T-helper 1 cell treated with Interleukin-12 subunit alpha and Interleukin-12 subunit beta and Interleukin-4 antibody, amounts not matched to agents 30 μg/mL and 1 μg/mL, for 36 hours (primary cell): ENCODE results near the gene ABCG1.

Experiments used
- H3K27ac Mint-ChIP-seq: one replicate; pipeline ENCODE4 v1.8.0; 2021; ENCODE audit warnings: mild to moderate bottlenecking, mixed read lengths
- H3K27me3 Mint-ChIP-seq: one replicate; pipeline ENCODE4 v1.8.0; 2021; ENCODE audit warnings: low read depth, mixed read lengths
- H3K36me3 Mint-ChIP-seq: one replicate; pipeline ENCODE4 v1.8.0; 2021; ENCODE audit warnings: low read depth, mixed read lengths
- H3K4me1 Mint-ChIP-seq: one replicate; pipeline ENCODE4 v1.8.0; 2021; ENCODE audit warnings: low read depth, mixed read lengths
- H3K4me3 Mint-ChIP-seq: one replicate; pipeline ENCODE4 v1.8.0; 2021; ENCODE audit warnings: mild to moderate bottlenecking, moderate library complexity, mixed read lengths
- H3K9me3 Mint-ChIP-seq: one replicate; pipeline ENCODE4 v1.8.0; 2021; ENCODE audit warnings: mixed read lengths

ABCG1 gene

DNA sequence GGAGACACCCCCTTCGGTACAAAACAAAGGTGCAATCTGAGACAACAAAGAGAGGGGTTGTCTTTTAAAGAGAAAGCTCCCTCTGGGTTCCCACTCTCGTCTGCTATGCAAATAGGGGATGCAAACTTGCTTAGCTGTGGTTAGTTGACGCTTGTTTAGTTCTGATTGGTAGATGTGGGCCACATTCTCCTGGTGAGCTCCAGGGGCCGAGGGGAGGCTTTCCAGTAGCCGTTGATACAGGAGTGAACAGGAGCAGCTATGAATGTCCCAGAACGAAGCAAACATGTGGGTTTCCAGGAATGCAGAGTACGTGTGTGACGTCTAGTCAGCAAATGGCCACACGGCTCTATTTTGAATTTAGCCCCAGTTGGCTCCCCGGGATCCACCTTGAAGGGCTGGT lies 117.1 kb downstream of the ABCG1 start:
- H3K4me1 Mint-ChIP-seq: peaks cover 10% of the 10 kb centered on the region
- peaks cover 12% of the 10 kb centered on the region for H3K9me3 Mint-ChIP-seq
- H3K27me3 Mint-ChIP-seq: peaks cover 44% of the 10 kb centered on the region
- no peak overlapping the region for H3K27ac Mint-ChIP-seq
- no peak overlapping the region for H3K4me3 Mint-ChIP-seq
- H3K36me3 Mint-ChIP-seq: peaks cover 6% of the 10 kb centered on the region

DNA sequence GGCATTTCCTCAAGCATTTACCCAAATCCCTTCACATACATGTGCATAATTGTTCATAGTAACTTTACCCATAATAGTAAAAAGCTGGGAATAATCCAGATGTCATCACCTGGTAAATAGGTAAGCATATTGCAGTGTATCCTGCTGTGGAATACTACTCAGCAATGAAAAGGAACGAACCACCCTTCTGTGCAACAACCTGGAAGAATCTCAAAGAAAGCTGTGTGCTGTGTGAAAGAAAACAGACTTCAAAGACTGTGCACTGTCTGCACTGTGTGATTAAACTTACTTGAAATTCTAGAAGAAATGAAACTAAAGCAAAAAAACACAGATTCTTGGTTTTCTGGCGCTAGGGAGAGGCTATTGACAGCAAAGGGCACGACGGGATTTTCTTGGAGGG lies 118.3 kb downstream of the ABCG1 start:
- H3K9me3 Mint-ChIP-seq: no peaks in the 10 kb centered on the region
- no peak overlapping the region for H3K27ac Mint-ChIP-seq
- H3K27me3 Mint-ChIP-seq: peaks cover 32% of the 10 kb centered on the region
- H3K4me1 Mint-ChIP-seq: peaks cover 10% of the 10 kb centered on the region
- peaks cover 4% of the 10 kb centered on the region for H3K36me3 Mint-ChIP-seq
- no peak overlapping the region for H3K4me3 Mint-ChIP-seq

DNA sequence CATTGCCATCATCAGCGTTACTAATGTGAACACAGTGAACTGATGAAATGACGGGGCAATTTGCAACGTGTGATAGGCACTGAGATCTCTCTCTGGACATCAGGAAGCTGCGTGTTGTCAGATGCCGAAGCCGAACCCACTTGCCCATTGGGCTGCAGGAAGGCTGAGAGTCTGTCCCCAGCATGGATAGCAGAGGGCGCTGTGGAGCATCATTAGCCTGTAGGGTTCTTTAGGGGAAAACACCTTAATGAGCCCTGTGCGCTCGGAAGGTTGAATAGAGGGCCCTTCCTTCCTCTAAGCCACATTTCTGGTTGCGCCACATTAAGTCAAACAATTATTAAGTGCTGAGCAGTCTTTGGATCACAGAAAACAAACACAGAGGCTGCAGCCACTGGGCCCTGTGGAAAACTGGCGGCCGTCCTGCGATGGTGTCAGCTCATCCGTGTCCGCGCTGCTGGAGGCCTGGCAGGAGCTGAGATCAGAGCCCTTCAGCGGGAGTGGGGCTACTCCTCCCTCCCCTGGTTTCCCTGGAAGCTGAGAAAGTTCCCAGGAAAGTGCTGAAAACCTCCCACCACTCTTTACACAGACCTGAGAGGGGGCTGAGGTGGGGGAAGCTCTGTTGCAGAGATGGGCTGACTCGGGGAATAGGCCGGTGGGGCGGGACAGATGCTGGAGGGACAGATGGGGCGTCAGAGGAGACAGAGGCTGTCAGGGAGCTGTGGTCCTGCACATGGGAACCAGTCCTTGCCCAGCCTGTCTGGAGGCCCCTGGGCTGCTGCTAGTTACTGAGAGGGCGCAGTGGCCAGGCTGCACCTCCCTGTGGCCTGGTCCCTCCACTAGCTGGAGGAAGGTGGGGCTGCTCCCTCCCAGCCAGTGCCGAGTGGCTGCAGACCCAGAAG lies 119.1 kb downstream of the ABCG1 start:
- peaks cover 10% of the 10 kb centered on the region for H3K4me1 Mint-ChIP-seq
- H3K9me3 Mint-ChIP-seq: no peaks in the 10 kb centered on the region
- peaks cover 27% of the 10 kb centered on the region for H3K27me3 Mint-ChIP-seq
- peak overlapping the region; percentile 24 for H3K27ac Mint-ChIP-seq
- H3K36me3 Mint-ChIP-seq: no peaks in the 10 kb centered on the region
- no peak overlapping the region for H3K4me3 Mint-ChIP-seq

DNA sequence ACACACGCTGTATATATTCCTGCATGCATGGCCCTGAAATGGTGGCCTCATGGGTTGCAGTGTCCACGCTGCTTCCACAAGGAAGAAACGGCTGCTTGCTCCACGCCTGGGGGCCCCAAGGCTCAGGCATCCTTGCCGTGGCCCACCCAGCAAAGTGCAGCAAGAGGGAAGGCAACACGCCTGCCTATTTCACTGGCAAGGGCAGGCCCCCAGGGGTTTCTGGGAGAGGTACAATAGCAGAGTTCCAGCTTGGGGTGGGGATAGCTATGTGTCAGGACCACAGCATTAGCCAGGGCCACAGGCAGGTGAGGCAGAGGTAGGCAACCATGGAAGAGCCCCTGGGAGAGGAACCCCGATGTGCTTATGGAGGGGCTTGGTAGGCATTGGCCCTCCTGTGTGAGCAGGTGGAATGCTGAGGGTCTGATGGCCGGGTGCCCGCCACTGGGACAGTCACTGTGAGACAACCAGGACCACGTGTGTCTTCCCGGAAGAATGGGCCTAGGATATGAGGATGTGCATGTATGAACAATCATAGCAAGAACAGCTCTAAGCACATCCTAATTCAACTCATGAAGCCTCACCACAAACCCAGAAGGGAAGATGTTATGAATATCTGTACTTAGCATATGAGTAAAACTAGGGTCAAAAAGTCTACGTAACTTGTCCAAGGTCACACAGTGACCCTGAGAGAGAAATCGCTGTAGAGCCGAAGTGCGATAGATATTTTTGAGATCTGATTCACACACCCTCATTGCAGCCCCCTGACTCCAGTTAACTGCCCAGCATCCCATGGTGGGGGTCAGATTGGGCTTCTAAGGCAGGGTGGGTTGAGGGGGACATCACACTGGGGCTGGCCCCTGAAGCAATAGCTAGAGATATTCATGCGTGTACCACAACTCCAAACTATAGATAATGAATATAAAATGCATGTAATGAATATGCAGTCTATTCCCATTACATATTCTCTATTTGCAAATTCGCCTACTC lies 120.1 kb downstream of the ABCG1 start:
- Mint-ChIP-seq H3K4me1 (peaks cover 10% of the 10 kb centered on the region), H3K4me3 (no peak overlapping the region), H3K27ac (no peak overlapping the region), H3K36me3 (no peaks in the 10 kb centered on the region), H3K27me3 (peaks cover 27% of the 10 kb centered on the region), H3K9me3 (no peaks in the 10 kb centered on the region)

DNA sequence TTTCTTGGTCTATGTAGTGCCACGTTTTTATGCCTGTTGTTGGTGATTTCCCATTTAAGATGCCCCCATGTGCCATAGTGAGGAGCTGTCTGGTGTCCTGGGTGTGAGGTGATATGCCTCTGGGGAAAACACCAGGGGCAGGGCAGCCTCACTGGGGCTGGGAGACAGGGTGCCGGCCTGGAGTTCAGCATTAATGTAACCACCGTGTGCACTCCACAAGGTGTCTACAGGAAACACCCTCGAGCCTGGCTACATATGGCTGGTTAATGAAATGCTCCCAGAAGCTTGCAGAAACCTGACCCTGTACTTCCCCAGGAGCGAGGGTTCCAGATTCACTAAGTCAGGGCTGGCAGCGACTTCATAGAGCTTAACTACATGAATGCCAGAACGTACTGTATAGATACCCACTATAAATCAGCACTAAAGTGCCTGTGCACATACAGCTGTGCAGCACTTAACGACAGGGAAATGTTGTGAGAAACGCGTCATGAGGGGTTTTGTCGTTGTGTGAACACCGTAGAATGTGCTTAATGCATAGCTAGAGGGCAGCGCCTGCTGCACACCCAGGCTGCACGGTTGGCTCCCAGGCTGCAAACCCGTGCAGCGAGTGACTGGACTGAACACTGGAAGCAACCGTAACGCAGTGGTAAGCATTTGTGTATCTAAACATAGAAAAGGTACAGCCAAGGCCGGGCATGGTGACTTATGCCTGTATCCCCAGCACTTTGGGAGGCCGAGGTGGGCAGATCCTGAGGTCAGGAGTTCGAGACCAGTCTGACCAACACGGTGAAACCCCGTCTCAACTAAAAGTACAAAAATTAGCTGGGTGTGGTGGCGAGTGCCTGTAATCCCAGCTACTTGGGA lies 121.5 kb downstream of the ABCG1 start:
- no peaks in the 10 kb centered on the region for H3K9me3 Mint-ChIP-seq
- H3K4me1 Mint-ChIP-seq: peaks cover 10% of the 10 kb centered on the region
- H3K36me3 Mint-ChIP-seq: no peaks in the 10 kb centered on the region
- no peak overlapping the region for H3K4me3 Mint-ChIP-seq
- peaks cover 25% of the 10 kb centered on the region for H3K27me3 Mint-ChIP-seq
- no peak overlapping the region for H3K27ac Mint-ChIP-seq

DNA sequence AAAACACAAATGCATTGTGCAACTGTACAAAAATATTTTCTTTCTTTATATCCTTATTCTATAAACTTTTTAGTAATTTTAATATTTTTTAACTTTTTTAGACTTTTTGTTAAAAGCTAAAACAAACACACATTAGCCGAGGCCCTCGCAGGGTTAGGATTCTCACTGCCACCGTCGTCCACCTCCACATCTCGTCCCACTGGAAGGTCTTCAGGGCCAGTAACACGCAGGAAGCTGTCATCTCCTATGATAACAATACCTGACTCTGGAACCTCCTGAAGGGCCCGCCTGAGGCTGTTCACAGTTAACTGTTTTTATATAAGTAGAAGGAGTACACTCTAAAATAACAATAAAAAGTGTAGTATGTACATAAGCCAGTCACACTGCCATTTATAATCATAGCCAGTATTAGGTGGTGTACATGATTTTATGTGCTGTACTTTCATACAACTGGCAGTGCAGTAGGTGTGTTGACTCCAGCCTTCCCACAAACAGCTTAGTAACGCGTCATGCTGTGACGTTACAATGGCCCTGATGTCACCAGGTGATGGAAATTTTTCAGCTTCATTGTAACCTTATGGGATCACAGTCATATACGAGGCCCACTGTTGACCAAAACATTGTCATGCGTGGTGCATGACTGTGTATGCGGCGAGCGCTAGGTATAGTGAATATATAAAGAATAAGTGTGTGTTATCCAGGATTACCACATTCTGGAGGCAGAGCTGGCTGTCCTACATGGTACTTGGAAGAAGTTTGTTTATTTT lies 123.0 kb downstream of the ABCG1 start:
- no peak overlapping the region for H3K27ac Mint-ChIP-seq
- H3K9me3 Mint-ChIP-seq: no peaks in the 10 kb centered on the region
- H3K4me3 Mint-ChIP-seq: no peak overlapping the region

DNA sequence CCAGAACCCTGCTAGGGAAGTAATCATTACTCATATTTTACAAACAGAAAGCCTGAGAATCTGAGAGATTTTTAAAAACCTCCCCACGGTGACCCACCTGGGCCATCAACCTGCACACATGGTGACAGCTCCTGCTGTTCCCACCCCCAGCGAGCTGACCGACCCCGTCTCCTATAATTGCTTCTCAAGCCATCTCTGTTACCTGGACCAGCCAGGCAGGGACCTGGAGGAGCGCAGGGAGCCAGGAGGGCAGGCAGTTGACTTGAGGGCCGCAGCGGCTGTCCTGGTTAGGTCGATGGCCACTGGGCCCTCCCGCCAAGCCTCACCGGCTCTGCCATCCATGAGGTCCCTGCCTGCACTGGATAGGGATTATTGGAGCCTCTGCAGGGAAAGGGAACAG lies 124.2 kb downstream of the ABCG1 start:
- H3K27ac Mint-ChIP-seq: no peak overlapping the region
- no peak overlapping the region for H3K4me3 Mint-ChIP-seq
- H3K36me3 Mint-ChIP-seq: no peaks in the 10 kb centered on the region
- H3K4me1 Mint-ChIP-seq: peaks cover 3% of the 10 kb centered on the region
- H3K27me3 Mint-ChIP-seq: no peaks in the 10 kb centered on the region
- H3K9me3 Mint-ChIP-seq: no peaks in the 10 kb centered on the region

More for the DNA sequence above, 123.0 kb downstream of the ABCG1 start:
- H3K27me3 Mint-ChIP-seq: peaks cover 10% of the 10 kb centered on the region
- H3K36me3 Mint-ChIP-seq: no peaks in the 10 kb centered on the region
- H3K4me1 Mint-ChIP-seq: peaks cover 10% of the 10 kb centered on the region

DNA sequence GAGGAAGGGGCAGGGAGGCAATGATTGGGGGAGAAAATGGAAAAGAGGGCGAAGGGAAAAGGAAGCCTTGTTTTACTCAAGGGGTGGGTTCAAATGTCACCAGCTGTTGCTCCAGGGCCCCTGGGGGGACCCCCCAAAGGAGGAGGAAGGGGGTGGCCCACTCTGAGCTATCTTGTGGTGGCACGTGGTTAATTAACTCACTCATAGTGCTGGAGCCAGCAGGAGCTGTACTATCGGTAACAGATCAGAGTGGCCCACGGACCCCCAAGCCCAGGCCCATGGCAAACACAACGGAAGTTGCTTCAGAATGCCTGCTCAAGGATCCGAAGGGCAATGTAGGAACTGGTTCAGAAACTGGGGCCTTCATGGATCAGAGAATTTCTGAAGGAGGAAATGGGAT lies 124.6 kb downstream of the ABCG1 start:
- Mint-ChIP-seq H3K4me1 (peaks cover 2% of the 10 kb centered on the region), H3K27me3 (no peaks in the 10 kb centered on the region), H3K9me3 (no peaks in the 10 kb centered on the region), H3K4me3 (no peak overlapping the region), H3K27ac (no peak overlapping the region), H3K36me3 (no peaks in the 10 kb centered on the region)

DNA sequence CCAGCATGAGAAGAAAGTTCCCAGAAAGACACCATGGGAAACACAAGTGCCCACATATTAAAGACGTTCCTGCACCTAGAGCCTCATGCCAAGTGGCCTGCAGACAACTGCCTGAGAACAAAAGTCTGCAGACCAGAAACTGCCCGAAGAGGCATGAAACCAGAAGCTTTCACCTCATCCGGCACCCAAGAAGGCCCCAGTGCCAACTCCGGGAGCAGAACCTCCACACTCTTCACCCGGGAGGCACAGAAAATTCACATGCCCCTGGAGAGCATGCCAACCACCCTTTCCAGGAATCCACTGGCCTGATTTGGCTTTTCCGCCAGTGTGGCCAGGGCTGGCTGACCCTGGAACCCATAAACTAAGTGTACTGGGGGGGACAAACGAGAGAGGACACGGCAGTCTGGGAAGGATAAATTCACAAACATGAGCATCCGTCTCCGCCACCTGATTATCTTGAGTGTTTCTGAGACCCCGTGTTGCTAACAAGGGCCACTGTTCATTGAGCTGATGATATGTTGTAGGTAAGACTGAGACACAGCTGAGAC lies 125.1 kb downstream of the ABCG1 start:
- Mint-ChIP-seq H3K27ac (no peak overlapping the region), H3K9me3 (no peaks in the 10 kb centered on the region), H3K27me3 (no peaks in the 10 kb centered on the region), H3K4me3 (no peak overlapping the region), H3K4me1 (no peaks in the 10 kb centered on the region), H3K36me3 (no peaks in the 10 kb centered on the region)

DNA sequence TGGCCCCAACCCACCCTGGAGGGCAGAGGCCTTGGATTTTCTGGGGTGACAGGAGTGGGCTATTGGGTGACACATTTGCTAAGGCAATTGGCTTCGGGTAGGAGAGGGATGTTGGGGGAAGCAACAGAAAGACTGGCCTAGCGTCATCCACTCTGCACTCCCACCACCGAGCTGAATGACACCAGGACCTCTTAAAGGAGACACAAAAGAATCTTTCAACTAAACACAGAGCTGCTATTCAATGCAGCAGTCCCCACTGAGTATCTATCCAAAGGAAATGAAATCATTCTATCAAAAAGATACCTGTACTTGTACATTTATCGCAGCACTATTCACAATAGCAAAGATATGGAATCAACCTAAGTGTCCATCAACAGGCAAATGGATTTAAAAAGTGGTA lies 125.7 kb downstream of the ABCG1 start:
- no peak overlapping the region for H3K27ac Mint-ChIP-seq
- H3K27me3 Mint-ChIP-seq: no peaks in the 10 kb centered on the region
- H3K36me3 Mint-ChIP-seq: no peaks in the 10 kb centered on the region

DNA sequence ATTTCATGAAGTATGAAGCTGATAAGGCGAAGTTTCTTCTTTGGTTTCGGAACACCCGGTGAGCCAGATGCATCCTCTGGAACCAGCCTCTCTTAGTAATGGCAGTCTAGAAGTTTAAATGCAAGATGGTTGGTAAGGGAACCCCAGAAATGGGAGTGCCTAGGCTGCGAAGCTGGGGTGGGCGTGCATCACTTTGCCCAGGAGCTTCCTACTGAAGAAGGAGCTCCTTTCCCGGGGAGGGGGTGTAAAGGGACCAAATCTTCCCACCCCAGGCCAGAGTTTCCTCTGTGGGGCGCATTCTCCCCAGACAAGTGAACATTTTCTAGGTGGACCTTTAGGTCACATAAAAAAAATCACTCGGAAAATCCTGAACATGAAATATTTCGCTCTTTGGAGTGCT lies 127.5 kb downstream of the ABCG1 start:
- H3K36me3 Mint-ChIP-seq: no peaks in the 10 kb centered on the region
- no peaks in the 10 kb centered on the region for H3K9me3 Mint-ChIP-seq
- no peak overlapping the region for H3K4me3 Mint-ChIP-seq
- no peak overlapping the region for H3K27ac Mint-ChIP-seq
- H3K4me1 Mint-ChIP-seq: no peaks in the 10 kb centered on the region
- no peaks in the 10 kb centered on the region for H3K27me3 Mint-ChIP-seq

More for the DNA sequence above, 125.7 kb downstream of the ABCG1 start:
- Mint-ChIP-seq H3K4me1 (no peaks in the 10 kb centered on the region), H3K9me3 (no peaks in the 10 kb centered on the region), H3K4me3 (no peak overlapping the region)
